B cell (primary cell): Measurements from ENCODE around the gene CD36. TPM values are rescaled to one million over a fixed set of nuclear protein-coding genes. Genes with fewer than 3 reads are reported as not detected.

ENCODE experiments used
- ATAC-seq: fragments of 200-7000 bp; cut with Tn5 transposase; one replicate; pipeline ENCODE4 v1.10.0; 2021; ENCODE audit warnings: low read depth, mild to moderate bottlenecking, moderate number of reproducible peaks, moderate library complexity
- CTCF ChIA-PET: fragments of 350-600 bp; sonication (Branson Sonifier 250); formaldehyde crosslinking; loops from one replicate; lab custom pipeline; 2021; ENCODE audit warnings: antibody characterized with exemption, inconsistent platforms; lab: Charles Lee
- POLR2A ChIA-PET: fragments of 350-600 bp; sonication (Branson Sonifier 250); formaldehyde crosslinking; loops from one replicate; lab custom pipeline; 2021; ENCODE audit warnings: antibody characterized with exemption; lab: Charles Lee
- DNase-seq: peaks from one replicate; pipeline ENCODE4 v3.0.0; 2013
- H2AFZ ChIP-seq: 2 replicates; pipeline ENCODE4 v1.6.1; 2012; ENCODE audit warnings: mild to moderate bottlenecking, low read depth, low read length; ENCODE audit not compliant: insufficient read depth, poor library complexity, severe bottlenecking
- H3K27ac ChIP-seq, 2 donors: 1 replicate in 1 of 2; 2 replicates in 1 of 2; pipeline ENCODE4 v1.5.1; 2012 to 2013; ENCODE audit warnings: low read length in 2 of 2, mild to moderate bottlenecking in 2 of 2, moderate library complexity in 1 of 2
- H3K27me3 ChIP-seq, 4 experiments: fragments of 200-600 bp in 1 of 4; sonication (generic) in 1 of 4; replicated peaks in 1 of 4; 1 replicate in 2 of 4; 2 replicates in 2 of 4; pipeline versions ENCODE4 v1.6.1 to v1.7.0; 2013 to 2016; ENCODE audit warnings: low read length in 3 of 4, mild to moderate bottlenecking in 2 of 4, mixed read lengths in 1 of 4, moderate library complexity in 1 of 4; ENCODE audit not compliant: insufficient read depth in 4 of 4, control insufficient read depth in 3 of 4; ENCODE audit errors: control extremely low read depth in 1 of 4
- H3K36me3 ChIP-seq, 2 experiments: replicated peaks in 1 of 2; 1 replicate in 1 of 2; 2 replicates in 1 of 2; pipeline versions ENCODE4 v1.6.1 to v1.7.1; 2013; ENCODE audit warnings: low read length in 1 of 2; ENCODE audit not compliant: insufficient read depth in 2 of 2, control insufficient read depth in 1 of 2; ENCODE audit errors: control extremely low read depth in 1 of 2, extremely low read depth in 1 of 2
- H3K4me1 ChIP-seq, 2 donors: fragments of 200-600 bp in 1 of 2; sonication (generic) in 1 of 2; 1 replicate in 1 of 2; 2 replicates in 1 of 2; pipeline versions ENCODE4 v1.5.1 to v1.6.1; 2013 to 2017; ENCODE audit warnings: low read length in 2 of 2; ENCODE audit not compliant: control insufficient read depth in 2 of 2, insufficient read depth in 2 of 2
- H3K4me2 ChIP-seq: replicated peaks from 2 replicates; pipeline ENCODE3; 2012; ENCODE audit warnings: mild to moderate bottlenecking, low read depth, low read length; ENCODE audit not compliant: poor library complexity, severe bottlenecking
- H3K4me3 ChIP-seq, 5 experiments: fragments of 200-600 bp in 1 of 5; sonication (generic) in 1 of 5; 1 replicate in 3 of 5; 2 replicates in 2 of 5; pipeline versions ENCODE4 v1.5.1 to v1.7.0; 2011 to 2016; ENCODE audit warnings: low read length in 4 of 5, mild to moderate bottlenecking in 4 of 5, low read depth in 2 of 5, control low read depth in 1 of 5, moderate library complexity in 1 of 5; ENCODE audit not compliant: insufficient read depth in 1 of 5; ENCODE audit errors: control extremely low read depth in 1 of 5, extremely low read depth in 1 of 5
- H3K79me2 ChIP-seq: fragments of 200-600 bp; sonication (generic); one replicate; pipeline ENCODE4 v1.6.0; 2016; ENCODE audit warnings: low read length; ENCODE audit not compliant: control insufficient read depth, insufficient read depth
- H3K9ac ChIP-seq: fragments of 200-600 bp; sonication (generic); 2 replicates; pipeline ENCODE4 v1.6.1; 2017; ENCODE audit warnings: mild to moderate bottlenecking, low read length, moderate library complexity
- H3K9me3 ChIP-seq, 3 donors: one replicate each; pipeline versions ENCODE4 v1.6.1 to v1.7.1; 2013; ENCODE audit warnings: low read length in 2 of 3; ENCODE audit not compliant: control insufficient read depth in 2 of 3, insufficient read depth in 1 of 3; ENCODE audit errors: control extremely low read depth in 1 of 3
- H4K20me1 ChIP-seq: 2 replicates; pipeline ENCODE4 v1.6.0; 2012; ENCODE audit warnings: mild to moderate bottlenecking, low read length; ENCODE audit not compliant: insufficient read depth, control insufficient read depth, poor library complexity, severe bottlenecking
- H3K27ac Mint-ChIP-seq: one replicate; pipeline ENCODE4 v1.8.0; 2021; ENCODE audit warnings: mixed read lengths
- H3K27me3 Mint-ChIP-seq: one replicate; pipeline ENCODE4 v1.8.0; 2021; ENCODE audit warnings: mixed read lengths
- H3K4me1 Mint-ChIP-seq: one replicate; pipeline ENCODE4 v1.8.0; 2021; ENCODE audit warnings: mixed read lengths
- H3K4me3 Mint-ChIP-seq: one replicate; pipeline ENCODE4 v1.8.0; 2021; ENCODE audit warnings: mixed read lengths
- H3K9me3 Mint-ChIP-seq: one replicate; pipeline ENCODE4 v1.8.0; 2022; ENCODE audit warnings: mixed read lengths; ENCODE audit not compliant: insufficient read depth
- EZH2 ChIP-seq: IDR thresholded peaks from 2 replicates; pipeline ENCODE4 v1.6.1; 2012; ENCODE audit warnings: borderline replicate concordance, low read depth, mild to moderate bottlenecking, moderate library complexity, low read length; ENCODE audit not compliant: insufficient read depth, poor library complexity, severe bottlenecking
- WGBS: methylation state at CpG from one replicate; pipeline ENCODE4 v1.1.5; 2013; ENCODE audit warnings: missing lambda C conversion rate; ENCODE audit not compliant: insufficient coverage; 5-methylcytosine and 5-hydroxymethylcytosine counted together
- intact Hi-C: fragments of 100-400 bp; cut with micrococcal nuclease; formaldehyde crosslinking; loops from one replicate; pipeline ENCODE4 v1.10.0; 2022
- polyA plus RNA-seq: library from polyadenylated mRNA; depleted of rRNA; stranded (reverse); fragments of >200 nt; gene quantifications from 2 replicates; pipeline ENCODE4 v1.2.3, GENCODE V29; 2012
- total RNA-seq, 2 donors: library from RNA; stranded (reverse); fragments of 120-200 nt in 1 of 2; gene quantifications; 1 replicate in 1 of 2; 2 replicates in 1 of 2; pipeline versions ENCODE4 v1.2.3 to v1.2.4, GENCODE V29; 2013 to 2022
- TF ChIP-seq, protein P1 (sequence below): fragments of 200-600 bp; IDR thresholded peaks from one replicate; pipeline ENCODE4 v1.8.0; 2022; ENCODE audit warnings: antibody characterized with exemption, mild to moderate bottlenecking

CD36 gene
- total and polyA plus RNA-seq, 2 donors (not counting 1 experiment from before 2014, with no cell fraction given), result 0.37 to 2.3 TPM

DNA sequence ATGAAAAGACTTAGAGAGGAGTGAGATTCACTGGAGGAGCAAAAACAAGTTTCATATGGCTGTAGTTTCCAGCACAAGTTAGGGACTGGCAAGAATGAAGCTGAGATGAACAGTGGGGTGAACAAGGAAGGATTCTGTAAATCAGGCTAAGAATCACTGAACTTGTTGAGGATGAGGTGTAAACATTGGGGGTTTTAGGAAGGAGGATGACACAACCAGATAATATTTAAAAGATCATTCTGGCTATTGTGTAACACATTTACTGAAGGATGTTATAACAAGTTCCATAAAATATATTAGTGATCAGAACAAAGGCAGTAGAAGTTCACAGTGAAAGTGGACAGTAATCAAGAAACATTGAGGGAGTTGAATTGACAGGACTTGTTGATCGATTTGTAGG, 68.9 kb downstream of the CD36 start:
- Histone ChIP-seq H3K4me2 (no peak overlapping the region), H4K20me1 (no peaks in the 10 kb centered on the region), H3K4me1 (no peaks in the 10 kb centered on the region), H3K27me3 (no peaks in the 10 kb centered on the region), H2AFZ (no peak overlapping the region), H3K4me3 (no peak overlapping the region), H3K9me3 (no peaks in the 10 kb centered on the region), H3K27ac (no peak overlapping the region), H3K36me3 (no peaks in the 10 kb centered on the region), H3K9ac (no peak overlapping the region), H3K79me2 (no peaks in the 10 kb centered on the region)
- H3K4me3 Mint-ChIP-seq, result no peak overlapping the region
- no peak for TF ChIP-seq EZH2
- TF ChIP-seq, protein P1, sequence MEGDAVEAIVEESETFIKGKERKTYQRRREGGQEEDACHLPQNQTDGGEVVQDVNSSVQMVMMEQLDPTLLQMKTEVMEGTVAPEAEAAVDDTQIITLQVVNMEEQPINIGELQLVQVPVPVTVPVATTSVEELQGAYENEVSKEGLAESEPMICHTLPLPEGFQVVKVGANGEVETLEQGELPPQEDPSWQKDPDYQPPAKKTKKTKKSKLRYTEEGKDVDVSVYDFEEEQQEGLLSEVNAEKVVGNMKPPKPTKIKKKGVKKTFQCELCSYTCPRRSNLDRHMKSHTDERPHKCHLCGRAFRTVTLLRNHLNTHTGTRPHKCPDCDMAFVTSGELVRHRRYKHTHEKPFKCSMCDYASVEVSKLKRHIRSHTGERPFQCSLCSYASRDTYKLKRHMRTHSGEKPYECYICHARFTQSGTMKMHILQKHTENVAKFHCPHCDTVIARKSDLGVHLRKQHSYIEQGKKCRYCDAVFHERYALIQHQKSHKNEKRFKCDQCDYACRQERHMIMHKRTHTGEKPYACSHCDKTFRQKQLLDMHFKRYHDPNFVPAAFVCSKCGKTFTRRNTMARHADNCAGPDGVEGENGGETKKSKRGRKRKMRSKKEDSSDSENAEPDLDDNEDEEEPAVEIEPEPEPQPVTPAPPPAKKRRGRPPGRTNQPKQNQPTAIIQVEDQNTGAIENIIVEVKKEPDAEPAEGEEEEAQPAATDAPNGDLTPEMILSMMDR, result no peak
- ChIA-PET CTCF (no interaction called here), POLR2A (no interaction called here)
- WGBS, result 57% methylated on average over 1 of the region's 1 CpG
- no peaks in the 10 kb centered on the region for H3K4me1 Mint-ChIP-seq
- no peak for DNase-seq
- H3K27me3 Mint-ChIP-seq, result no peaks in the 10 kb centered on the region
- ATAC-seq, result no peak
- intact Hi-C loops, result no loop called here
- H3K9me3 Mint-ChIP-seq, result no peaks in the 10 kb centered on the region
- H3K27ac Mint-ChIP-seq, result no peak overlapping the region

DNA sequence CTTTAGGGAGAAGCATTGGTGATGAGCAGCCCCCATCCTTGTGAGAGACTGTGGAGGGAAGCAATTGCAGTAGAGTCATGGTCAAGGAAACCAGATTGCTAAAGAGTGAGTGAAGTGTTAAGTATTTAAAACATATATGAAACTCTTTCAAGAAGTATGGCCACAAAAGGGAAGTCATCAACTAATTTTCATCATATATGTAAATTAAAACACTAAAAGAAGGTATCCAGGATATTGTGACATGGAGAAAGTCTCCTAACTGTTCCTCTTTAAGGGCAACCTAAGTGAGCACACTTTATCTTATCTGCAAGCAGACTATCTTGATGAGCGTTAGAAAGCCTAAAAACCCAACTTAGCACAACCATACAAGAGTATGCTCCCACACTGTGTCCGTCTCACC, 69.7 kb downstream of the CD36 start:
- POLR2A ChIA-PET, result no interaction called here
- no peak for ATAC-seq
- 100% methylated on average over 1 of the region's 2 CpGs for WGBS

More for the DNA sequence above, 69.7 kb downstream of the CD36 start:
- TF ChIP-seq, protein P1, result no peak
- no peak for TF ChIP-seq EZH2
- H3K9me3 Mint-ChIP-seq, result no peaks in the 10 kb centered on the region
- no peak overlapping the region for H3K4me3 ChIP-seq
- H3K27me3 ChIP-seq, result no peaks in the 10 kb centered on the region
- H3K36me3 ChIP-seq, result no peaks in the 10 kb centered on the region
- H3K4me1 Mint-ChIP-seq, result no peaks in the 10 kb centered on the region
- no peak overlapping the region for H3K9ac ChIP-seq
- CTCF ChIA-PET, result no interaction called here
- peaks cover 4% of the 10 kb centered on the region for H3K27me3 Mint-ChIP-seq
- no peak overlapping the region for H3K4me2 ChIP-seq
- no peaks in the 10 kb centered on the region for H3K4me1 ChIP-seq
- H3K27ac ChIP-seq, result no peak overlapping the region
- no peaks in the 10 kb centered on the region for H4K20me1 ChIP-seq
- H3K9me3 ChIP-seq, result no peaks in the 10 kb centered on the region
- H2AFZ ChIP-seq, result no peak overlapping the region
- no peaks in the 10 kb centered on the region for H3K79me2 ChIP-seq
- DNase-seq, result no peak
- H3K4me3 Mint-ChIP-seq, result no peak overlapping the region
- no peak overlapping the region for H3K27ac Mint-ChIP-seq
- intact Hi-C loops, result no loop called here
